K562 (cell line): ENCODE measurements around the gene SLC10A3. TPM values are rescaled to one million over a fixed set of nuclear protein-coding genes. Genes with fewer than 3 reads are reported as not detected.

ENCODE experiments used
- ARID3B ChIP-seq: fragments of 250-450 bp; sonication (Bioruptor Pico); IDR thresholded peaks from 2 replicates; pipeline ENCODE4 v1.4.0; 2020; ENCODE audit warnings: borderline replicate concordance
- ATF1 ChIP-seq, 2 experiments: fragments of 450-650 bp in 1 of 2; IDR thresholded peaks; 2 replicates each; pipeline ENCODE4 v1.6.1; 2016; ENCODE audit warnings: missing compliant biosample characterization in 1 of 2, missing genetic modification characterization in 1 of 2
- CBFB ChIP-seq: sonication (generic); formaldehyde crosslinking; IDR thresholded peaks from 2 replicates; pipeline ENCODE4 v1.4.0; 2020; ENCODE audit warnings: mild to moderate bottlenecking, missing genetic modification reagents
- GTF2F1 ChIP-seq: IDR thresholded peaks from 2 replicates; pipeline ENCODE4 v1.6.1; 2011; ENCODE audit warnings: low read depth, low read length, improper control_type of control experiment
- HDAC8 ChIP-seq: fragments of 450-650 bp; IDR thresholded peaks from 2 replicates; pipeline ENCODE4 v1.6.1; 2016; ENCODE audit warnings: mild to moderate bottlenecking, missing genetic modification characterization, moderate library complexity, missing compliant biosample characterization
- HINFP ChIP-seq: fragments of 450-650 bp; conservative IDR thresholded peaks from 2 replicates; pipeline ENCODE4 v1.6.1; 2016; ENCODE audit warnings: missing genetic modification characterization, low read depth, mild to moderate bottlenecking, control low read depth, missing compliant biosample characterization
- KLF6 ChIP-seq: fragments of 250-450 bp; sonication (Bioruptor Pico); IDR thresholded peaks from 2 replicates; pipeline ENCODE4 v1.4.0; 2020; ENCODE audit warnings: mild to moderate bottlenecking, moderate library complexity, borderline replicate concordance
- MCM2 ChIP-seq: fragments of 450-650 bp; IDR thresholded peaks from 2 replicates; pipeline ENCODE4 v1.6.1; 2017; ENCODE audit warnings: low read depth, mild to moderate bottlenecking
- MTA1 ChIP-seq: fragments of 450-650 bp; IDR thresholded peaks from 2 replicates; pipeline ENCODE4 v1.6.1; 2017; ENCODE audit warnings: borderline replicate concordance
- RB1 ChIP-seq: fragments of 450-650 bp; IDR thresholded peaks from 2 replicates; pipeline ENCODE4 v1.6.1; 2017; ENCODE audit warnings: low read depth, mild to moderate bottlenecking
- RNF2 ChIP-seq: sonication (generic); IDR thresholded peaks from 2 replicates; pipeline ENCODE4 v1.6.1; 2016
- RNF219 ChIP-seq: fragments of 250-450 bp; sonication (Bioruptor Pico); IDR thresholded peaks from 2 replicates; pipeline ENCODE4 v1.5.0; 2022; ENCODE audit warnings: mild to moderate bottlenecking
- SMAD3 ChIP-seq: fragments of 450-650 bp; formaldehyde crosslinking; conservative IDR thresholded peaks from 2 replicates; pipeline ENCODE4 v1.4.0; 2020; ENCODE audit warnings: mild to moderate bottlenecking
- TGIF2 ChIP-seq: sonication (generic); formaldehyde crosslinking; IDR thresholded peaks from 2 replicates; pipeline ENCODE4 v1.8.1; 2022; ENCODE audit warnings: mild to moderate bottlenecking, missing genetic modification reagents, moderate library complexity
- ZFPM2 ChIP-seq: fragments of 250-450 bp; sonication (Bioruptor Pico); IDR thresholded peaks from 2 replicates; pipeline ENCODE4 v1.5.1; 2022; ENCODE audit warnings: mild to moderate bottlenecking
- ZNF224 ChIP-seq: sonication (generic); formaldehyde crosslinking; IDR thresholded peaks from 2 replicates; pipeline ENCODE4 v1.8.0; 2022; ENCODE audit warnings: mild to moderate bottlenecking, missing genetic modification reagents
- ZNF551 ChIP-seq: fragments of 250-450 bp; sonication (Bioruptor Pico); IDR thresholded peaks from 2 replicates; pipeline ENCODE4 v1.5.0; 2021; ENCODE audit warnings: mild to moderate bottlenecking, moderate library complexity
- polyA plus RNA-seq, 8 experiments: library from polyadenylated mRNA; depleted of rRNA in 4 of 8; stranded (reverse) in 5 of 8; unstranded in 3 of 8; fragments of >200 nt; fragmentation: Nextera tagmentation in 2 of 8; fragmentation: Illumina TruSeq in 1 of 8; extraction: Ambion mirVana in 2 of 8; extraction: Trizol in 1 of 8; gene quantifications; 2 replicates each; pipeline versions ENCODE4 v1.2.1 to v1.2.3, GENCODE V29; 2011 to 2014; ENCODE audit warnings: inconsistent platforms in 1 of 8, missing spikeins in 1 of 8
- total RNA-seq, 7 experiments: library from RNA; depleted of rRNA in 6 of 7; stranded (reverse); fragments of >200 nt in 6 of 7; fragmentation: Illumina TruSeq in 2 of 7; extraction: Trizol in 2 of 7; gene quantifications; 2 replicates each; pipeline versions ENCODE4 v1.2.1 to v1.2.3, GENCODE V29; 2011 to 2021; ENCODE audit warnings: low replicate concordance in 1 of 7
- TF ChIP-seq, protein P1 (sequence below): fragments of 250-450 bp; sonication (Bioruptor Pico); IDR thresholded peaks from 2 replicates; pipeline ENCODE4 v1.9.0; 2021; ENCODE audit warnings: mild to moderate bottlenecking, inconsistent platforms
- TF ChIP-seq, protein P2 (sequence below): fragments of 450-650 bp; formaldehyde crosslinking; IDR thresholded peaks from 2 replicates; pipeline ENCODE4 v1.4.0; 2020; ENCODE audit warnings: mild to moderate bottlenecking, moderate library complexity

The SLC10A3 gene
- total and polyA plus RNA-seq, 9 of the 15 experiments (the other 6 are each of a cell fraction or from before 2014, with no cell fraction given) = 5.2 to 30.6 (median 16.7) TPM

- TF ChIP-seq ARID3B (CRISPR knock-in tag) (no peak), ATF1 (CRISPR knock-in tag; IDR thresholded peaks at IDR 0.05) (no peak), ATF1 (tag; IDR thresholded peaks at IDR 0.05) (peak; percentile 72), CBFB (CRISPR knock-in tag) (peak; percentile 87; the same call in 1 of the 2 replicates), RNF219 (CRISPR knock-in tag) (no peak), TGIF2 (CRISPR knock-in tag) (no peak), GTF2F1 (no peak; the same call in 1 of the 2 replicates), RNF2 (peak; percentile 87), HDAC8 (tag) (no peak), ZNF224 (CRISPR knock-in tag) (no peak), HINFP (tag) (no peak), RB1 (peak; percentile 100), ZFPM2 (CRISPR knock-in tag) (no peak), ZNF551 (CRISPR knock-in tag) (no peak), SMAD3 (peak; percentile 75; the same call in 1 of the 2 replicates), KLF6 (CRISPR knock-in tag) (peak; percentile 28; the same call in 1 of the 2 replicates), MTA1 (no peak), MCM2 (no peak)
- TF ChIP-seq, protein P1, sequence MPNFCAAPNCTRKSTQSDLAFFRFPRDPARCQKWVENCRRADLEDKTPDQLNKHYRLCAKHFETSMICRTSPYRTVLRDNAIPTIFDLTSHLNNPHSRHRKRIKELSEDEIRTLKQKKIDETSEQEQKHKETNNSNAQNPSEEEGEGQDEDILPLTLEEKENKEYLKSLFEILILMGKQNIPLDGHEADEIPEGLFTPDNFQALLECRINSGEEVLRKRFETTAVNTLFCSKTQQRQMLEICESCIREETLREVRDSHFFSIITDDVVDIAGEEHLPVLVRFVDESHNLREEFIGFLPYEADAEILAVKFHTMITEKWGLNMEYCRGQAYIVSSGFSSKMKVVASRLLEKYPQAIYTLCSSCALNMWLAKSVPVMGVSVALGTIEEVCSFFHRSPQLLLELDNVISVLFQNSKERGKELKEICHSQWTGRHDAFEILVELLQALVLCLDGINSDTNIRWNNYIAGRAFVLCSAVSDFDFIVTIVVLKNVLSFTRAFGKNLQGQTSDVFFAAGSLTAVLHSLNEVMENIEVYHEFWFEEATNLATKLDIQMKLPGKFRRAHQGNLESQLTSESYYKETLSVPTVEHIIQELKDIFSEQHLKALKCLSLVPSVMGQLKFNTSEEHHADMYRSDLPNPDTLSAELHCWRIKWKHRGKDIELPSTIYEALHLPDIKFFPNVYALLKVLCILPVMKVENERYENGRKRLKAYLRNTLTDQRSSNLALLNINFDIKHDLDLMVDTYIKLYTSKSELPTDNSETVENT = peak; percentile 45; the same call in 1 of the 2 replicates
- TF ChIP-seq, protein P2, sequence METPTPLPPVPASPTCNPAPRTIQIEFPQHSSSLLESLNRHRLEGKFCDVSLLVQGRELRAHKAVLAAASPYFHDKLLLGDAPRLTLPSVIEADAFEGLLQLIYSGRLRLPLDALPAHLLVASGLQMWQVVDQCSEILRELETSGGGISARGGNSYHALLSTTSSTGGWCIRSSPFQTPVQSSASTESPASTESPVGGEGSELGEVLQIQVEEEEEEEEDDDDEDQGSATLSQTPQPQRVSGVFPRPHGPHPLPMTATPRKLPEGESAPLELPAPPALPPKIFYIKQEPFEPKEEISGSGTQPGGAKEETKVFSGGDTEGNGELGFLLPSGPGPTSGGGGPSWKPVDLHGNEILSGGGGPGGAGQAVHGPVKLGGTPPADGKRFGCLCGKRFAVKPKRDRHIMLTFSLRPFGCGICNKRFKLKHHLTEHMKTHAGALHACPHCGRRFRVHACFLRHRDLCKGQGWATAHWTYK = peak; percentile 13; the same call in 1 of the 2 replicates
Observed at GRCh38 chrX:154478728-154479622, 11.5 kb downstream of the SLC10A3 start, which contains the start of gene LAGE3 (continued).
